Pancreas (tissue), 10 donors: ENCODE data around the gene ZNF662. TPM values are rescaled to one million over a fixed set of nuclear protein-coding genes. Genes with fewer than 3 reads are reported as not detected.

Source experiments
- ATAC-seq, 4 donors: fragments of 200-7000 bp; cut with Tn5 transposase; one replicate each; pipeline versions ENCODE4 v1.8.0 to v1.9.1; 2020; ENCODE audit warnings: mild to moderate bottlenecking in 4 of 4, moderate library complexity in 4 of 4
- DNase-seq, 6 donors: peaks; one replicate each; pipeline ENCODE4 v3.0.0-alpha.2; 2020
- FAIRE-seq: peaks from 2 replicates; lab custom pipeline; 2012; peaks lifted over from hg19 to GRCh38; lab: Jason Lieb, UNC
- H3K27ac ChIP-seq, 4 donors: fragments of 200-600 bp; sonication (generic); 1 replicate in 3 of 4; 2 replicates in 1 of 4; pipeline versions ENCODE4 v1.5.0 to v1.8.0; 2020
- H3K27me3 ChIP-seq, 4 donors: fragments of 200-600 bp; one replicate each; pipeline ENCODE4 v1.8.0; 2021
- H3K36me3 ChIP-seq, 3 donors: fragments of 200-600 bp; sonication (generic) in 1 of 3; one replicate each; pipeline versions ENCODE4 v1.5.0 to v1.8.0; 2020 to 2021
- H3K4me1 ChIP-seq, 3 donors: fragments of 200-600 bp; one replicate each; pipeline ENCODE4 v1.8.0; 2021
- H3K4me3 ChIP-seq, 4 donors: fragments of 200-600 bp; sonication (generic) in 2 of 4; one replicate each; pipeline versions ENCODE4 v1.5.0 to v1.8.0; 2020 to 2021
- H3K9me3 ChIP-seq, 4 donors: fragments of 200-600 bp; one replicate each; pipeline ENCODE4 v1.8.0; 2021
- whole genome bisulfite sequencing, 2 donors: extraction: QIAGEN DNeasy Blood & Tissue Kit; methylation state at CpG; one replicate each; pipeline ENCODE4 v1.1.7; 2013; 5-methylcytosine and 5-hydroxymethylcytosine counted together
- intact Hi-C, 3 donors: fragments of 100-400 bp; cut with DNase I; formaldehyde crosslinking; loops; one replicate each; pipeline versions ENCODE4 v1.11.1 to v1.14.2; 2022
- polyA plus RNA-seq, 2 donors: library from polyadenylated mRNA; stranded (reverse); fragments of 200-250 nt; gene quantifications; one replicate each; pipeline ENCODE4 v1.2.3, GENCODE V29; 2013
- total RNA-seq, 6 donors: library from RNA; stranded (reverse); fragmentation: NEBNext Ultra II Directional in 4 of 6; extraction: Animal tissue kit (Norgen Biotek cat#: 25700) in 4 of 6; gene quantifications; one replicate each; pipeline versions ENCODE4 v1.2.1 to v1.2.4, GENCODE V29; 2021 to 2023
- TF ChIP-seq, protein P1 (sequence below), 4 donors: fragments of 200-600 bp; sonication (generic) in 3 of 4; IDR thresholded peaks; one replicate each; pipeline versions ENCODE4 v1.5.0 to v1.8.0; 2021; ENCODE audit warnings: antibody characterized with exemption in 4 of 4
- donor health status: healthy with polysubstance abuse.
- donor health status: DM: no; HTN: no; CAD: no; lungs with moderate emphysema.
- donor health status: DM: no; HTN: no; CAD: no.
- donor health status: control.
- donor health status: control.
- donor health status: Bipolar disorder and iron deficiency.
- donor health status: DM: yes; HTN: yes; CAD: no.
- donor health status: DM: no; HTN: no; CAD: no.
- donor health status: DM: no; HTN: no; CAD: no.
- donor health status: DM: yes; HTN: yes; CAD: no.

The ZNF662 gene
- total and polyA plus RNA-seq, 8 donors, result 5.4 to 10.3 (median 8.4) TPM

DNA sequence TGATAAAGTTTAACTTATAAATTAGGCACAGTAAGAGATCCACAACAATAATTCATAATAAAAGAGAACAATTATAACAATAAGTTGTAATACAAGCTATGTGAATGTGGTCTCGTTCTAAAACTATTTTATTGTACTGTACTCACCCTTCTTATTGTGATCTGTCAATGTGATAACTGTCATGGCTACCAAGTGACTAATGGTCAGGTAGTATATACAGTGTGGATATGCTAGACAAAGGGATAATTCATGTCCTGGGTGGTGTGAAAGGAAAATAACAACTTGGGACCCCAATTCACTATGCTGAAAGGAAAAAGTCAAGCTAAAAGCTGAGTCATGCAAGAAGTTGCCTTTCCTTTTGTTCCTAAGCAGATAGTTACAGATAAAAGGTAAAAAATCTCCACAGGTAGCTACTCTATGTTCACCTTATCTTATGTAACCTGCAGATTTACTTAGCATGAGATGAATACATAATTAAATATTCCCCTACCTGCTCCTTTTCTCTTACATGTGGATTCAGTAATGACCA is 19.6 kb upstream of the ZNF662 start:
- H3K4me1 ChIP-seq, result no peaks in the 10 kb centered on the region
- WGBS, 2 donors, result 52 to 55% methylated on average over 1 of the region's 1 CpG
- ATAC-seq (no peak), DNase-seq (no peak), FAIRE-seq (no peak)
- no peaks in the 10 kb centered on the region for H3K9me3 ChIP-seq
- intact Hi-C loops, result loop anchor here in 1 of 3 donors (10.0 kb wide), 1 partner anchor 112 kb away; the partner anchor contains the start of gene CCDC13
- H3K27ac ChIP-seq, result no peak overlapping the region
- no peaks in the 10 kb centered on the region for H3K36me3 ChIP-seq
- TF ChIP-seq, protein P1, sequence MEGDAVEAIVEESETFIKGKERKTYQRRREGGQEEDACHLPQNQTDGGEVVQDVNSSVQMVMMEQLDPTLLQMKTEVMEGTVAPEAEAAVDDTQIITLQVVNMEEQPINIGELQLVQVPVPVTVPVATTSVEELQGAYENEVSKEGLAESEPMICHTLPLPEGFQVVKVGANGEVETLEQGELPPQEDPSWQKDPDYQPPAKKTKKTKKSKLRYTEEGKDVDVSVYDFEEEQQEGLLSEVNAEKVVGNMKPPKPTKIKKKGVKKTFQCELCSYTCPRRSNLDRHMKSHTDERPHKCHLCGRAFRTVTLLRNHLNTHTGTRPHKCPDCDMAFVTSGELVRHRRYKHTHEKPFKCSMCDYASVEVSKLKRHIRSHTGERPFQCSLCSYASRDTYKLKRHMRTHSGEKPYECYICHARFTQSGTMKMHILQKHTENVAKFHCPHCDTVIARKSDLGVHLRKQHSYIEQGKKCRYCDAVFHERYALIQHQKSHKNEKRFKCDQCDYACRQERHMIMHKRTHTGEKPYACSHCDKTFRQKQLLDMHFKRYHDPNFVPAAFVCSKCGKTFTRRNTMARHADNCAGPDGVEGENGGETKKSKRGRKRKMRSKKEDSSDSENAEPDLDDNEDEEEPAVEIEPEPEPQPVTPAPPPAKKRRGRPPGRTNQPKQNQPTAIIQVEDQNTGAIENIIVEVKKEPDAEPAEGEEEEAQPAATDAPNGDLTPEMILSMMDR (IDR thresholded peaks at IDR 0.05), result no peak
- H3K27me3 ChIP-seq, result no peaks in the 10 kb centered on the region
- H3K4me3 ChIP-seq, result no peak overlapping the region

DNA sequence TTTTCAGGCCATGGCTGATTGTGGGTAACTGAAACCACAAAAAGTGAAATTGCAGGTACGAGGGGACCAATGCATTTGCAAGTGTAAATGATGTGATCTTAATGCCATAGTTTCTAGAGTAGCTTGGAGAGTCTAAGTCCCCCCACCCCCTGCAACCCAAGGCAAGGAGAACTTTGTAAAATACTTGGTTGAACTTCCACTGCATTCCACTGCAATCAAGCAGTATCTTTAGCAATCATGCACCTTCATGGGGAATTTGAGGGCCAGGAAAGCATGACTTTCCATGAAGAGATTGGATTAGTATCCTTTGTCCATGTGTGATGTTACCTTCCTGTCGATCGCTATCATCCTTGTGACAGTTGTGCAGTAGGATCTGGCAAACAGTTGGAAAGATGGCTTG is 18.9 kb upstream of the ZNF662 start:
- intact Hi-C loops, result loop anchor here in 1 of 3 donors (10.0 kb wide), 1 partner anchor 112 kb away; the partner anchor contains the start of gene CCDC13
- no peaks in the 10 kb centered on the region for H3K9me3 ChIP-seq
- no peaks in the 10 kb centered on the region for H3K4me1 ChIP-seq
- ATAC-seq (no peak), FAIRE-seq (no peak), DNase-seq (no peak)
- no peaks in the 10 kb centered on the region for H3K36me3 ChIP-seq
- no peak overlapping the region for H3K4me3 ChIP-seq
- TF ChIP-seq, protein P1 (IDR thresholded peaks at IDR 0.05), result no peak
- no peak overlapping the region for H3K27ac ChIP-seq
- H3K27me3 ChIP-seq, result no peaks in the 10 kb centered on the region
- 81 to 87% methylated on average over 3 of the region's 3 CpGs for WGBS, 2 donors

DNA sequence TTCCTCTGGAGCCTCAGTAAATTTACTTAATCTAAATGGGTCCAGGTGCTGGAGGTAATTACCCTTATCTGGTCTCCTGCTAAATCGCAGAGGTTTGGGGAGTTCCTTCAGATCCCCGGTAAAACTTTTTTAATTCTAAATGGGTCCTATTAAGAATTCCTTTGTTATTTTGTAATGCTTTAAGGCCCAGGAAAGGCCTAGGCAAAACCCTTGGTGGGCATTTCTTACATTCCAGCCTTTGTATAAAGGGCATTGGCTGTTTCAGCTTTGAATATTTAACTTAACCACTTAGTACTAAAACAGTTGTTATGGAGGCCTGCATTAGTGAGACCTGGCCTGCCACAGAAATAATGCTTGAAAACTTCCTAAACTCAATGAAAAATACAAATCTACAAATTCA is 14.9 kb upstream of the ZNF662 start:
- no peak for DNase-seq
- no peak for FAIRE-seq
- TF ChIP-seq, protein P1 (IDR thresholded peaks at IDR 0.05), result no peak
- no peak overlapping the region for H3K27ac ChIP-seq
- no peaks in the 10 kb centered on the region for H3K4me1 ChIP-seq
- no peak overlapping the region for H3K4me3 ChIP-seq
- ATAC-seq, result no peak
- 72 to 73% methylated on average over 2 of the region's 2 CpGs for WGBS, 2 donors
- intact Hi-C loops, result no loop called here
- no peaks in the 10 kb centered on the region for H3K9me3 ChIP-seq
- no peaks in the 10 kb centered on the region for H3K36me3 ChIP-seq
- H3K27me3 ChIP-seq, result no peaks in the 10 kb centered on the region

DNA sequence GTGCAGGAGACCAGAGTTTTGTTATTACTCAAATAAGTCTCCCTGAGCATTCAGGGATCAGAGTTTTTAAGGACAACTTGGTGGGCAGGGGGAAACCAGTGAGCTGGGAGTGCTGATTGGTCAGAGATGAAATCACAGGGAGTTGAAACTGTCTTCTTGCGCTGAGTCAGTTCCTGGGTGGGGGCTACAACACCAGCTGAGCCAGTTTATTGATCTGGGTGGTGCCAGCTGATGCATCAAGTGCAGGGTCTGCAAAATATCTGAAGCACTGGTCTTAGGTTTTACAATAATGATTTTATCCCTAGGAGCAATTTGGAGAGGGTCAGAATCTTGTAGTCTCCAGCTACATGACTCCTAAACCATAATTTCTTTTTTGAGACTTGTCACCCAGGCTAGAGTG is 13.8 kb upstream of the ZNF662 start:
- Histone ChIP-seq H3K36me3 (no peaks in the 10 kb centered on the region), H3K9me3 (no peaks in the 10 kb centered on the region), H3K27me3 (no peaks in the 10 kb centered on the region), H3K4me3 (no peak overlapping the region), H3K27ac (no peak overlapping the region), H3K4me1 (no peaks in the 10 kb centered on the region)
- DNase-seq (no peak), ATAC-seq (no peak), FAIRE-seq (no peak)
- intact Hi-C loops, result no loop called here
- WGBS, 2 donors, result 94 to 100% methylated on average over 1 of the region's 1 CpG
- TF ChIP-seq, protein P1 (IDR thresholded peaks at IDR 0.05), result no peak

DNA sequence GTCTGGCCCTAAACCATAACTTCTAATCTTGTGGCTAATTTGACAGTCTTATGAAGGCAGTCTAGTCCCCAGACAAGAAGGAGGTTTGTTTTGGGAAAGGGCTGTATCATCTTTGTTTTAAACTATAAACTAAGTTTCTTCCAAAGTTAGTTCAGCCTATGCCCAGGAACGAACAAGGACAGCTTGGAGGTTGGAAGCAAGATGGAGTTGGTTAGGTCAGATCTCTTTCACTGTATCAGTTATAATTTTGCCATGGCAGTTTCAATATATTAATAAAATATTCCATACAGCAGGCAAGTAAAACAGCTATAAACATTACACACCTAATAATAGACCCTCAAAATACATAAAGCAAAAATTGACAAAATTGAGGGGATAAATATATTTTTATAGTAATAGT is 13.1 kb upstream of the ZNF662 start:
- intact Hi-C loops, result no loop called here
- Histone ChIP-seq H3K36me3 (no peaks in the 10 kb centered on the region), H3K9me3 (no peaks in the 10 kb centered on the region), H3K27me3 (no peaks in the 10 kb centered on the region), H3K4me3 (no peak overlapping the region), H3K27ac (no peak overlapping the region), H3K4me1 (no peaks in the 10 kb centered on the region)
- FAIRE-seq (no peak), ATAC-seq (no peak), DNase-seq (no peak)
- WGBS, 2 donors, result 67 to 75% methylated on average over 1 of the region's 1 CpG
- TF ChIP-seq, protein P1 (IDR thresholded peaks at IDR 0.05), result no peak
